B cell (primary cell): ENCODE measurements around the gene SLC6A7. TPM values are rescaled to one million over a fixed set of nuclear protein-coding genes. Genes with fewer than 3 reads are reported as not detected.

Experiments
- ATAC-seq: fragments of 200-7000 bp; cut with Tn5 transposase; one replicate; pipeline ENCODE4 v1.10.0; 2021; ENCODE audit warnings: low read depth, mild to moderate bottlenecking, moderate number of reproducible peaks, moderate library complexity
- CTCF ChIA-PET: fragments of 350-600 bp; sonication (Branson Sonifier 250); formaldehyde crosslinking; loops from one replicate; lab custom pipeline; 2021; ENCODE audit warnings: antibody characterized with exemption, inconsistent platforms; lab: Charles Lee
- POLR2A ChIA-PET: fragments of 350-600 bp; sonication (Branson Sonifier 250); formaldehyde crosslinking; loops from one replicate; lab custom pipeline; 2021; ENCODE audit warnings: antibody characterized with exemption; lab: Charles Lee
- DNase-seq: peaks from one replicate; pipeline ENCODE4 v3.0.0; 2013
- H2AFZ ChIP-seq: 2 replicates; pipeline ENCODE4 v1.6.1; 2012; ENCODE audit warnings: mild to moderate bottlenecking, low read depth, low read length; ENCODE audit not compliant: insufficient read depth, poor library complexity, severe bottlenecking
- H3K27ac ChIP-seq, 2 donors: 1 replicate in 1 of 2; 2 replicates in 1 of 2; pipeline ENCODE4 v1.5.1; 2012 to 2013; ENCODE audit warnings: low read length in 2 of 2, mild to moderate bottlenecking in 2 of 2, moderate library complexity in 1 of 2
- H3K27me3 ChIP-seq, 4 experiments: fragments of 200-600 bp in 1 of 4; sonication (generic) in 1 of 4; replicated peaks in 1 of 4; 1 replicate in 2 of 4; 2 replicates in 2 of 4; pipeline versions ENCODE4 v1.6.1 to v1.7.0; 2013 to 2016; ENCODE audit warnings: low read length in 3 of 4, mild to moderate bottlenecking in 2 of 4, mixed read lengths in 1 of 4, moderate library complexity in 1 of 4; ENCODE audit not compliant: insufficient read depth in 4 of 4, control insufficient read depth in 3 of 4; ENCODE audit errors: control extremely low read depth in 1 of 4
- H3K36me3 ChIP-seq, 2 experiments: replicated peaks in 1 of 2; 1 replicate in 1 of 2; 2 replicates in 1 of 2; pipeline versions ENCODE4 v1.6.1 to v1.7.1; 2013; ENCODE audit warnings: low read length in 1 of 2; ENCODE audit not compliant: insufficient read depth in 2 of 2, control insufficient read depth in 1 of 2; ENCODE audit errors: control extremely low read depth in 1 of 2, extremely low read depth in 1 of 2
- H3K4me1 ChIP-seq, 2 donors: fragments of 200-600 bp in 1 of 2; sonication (generic) in 1 of 2; 1 replicate in 1 of 2; 2 replicates in 1 of 2; pipeline versions ENCODE4 v1.5.1 to v1.6.1; 2013 to 2017; ENCODE audit warnings: low read length in 2 of 2; ENCODE audit not compliant: control insufficient read depth in 2 of 2, insufficient read depth in 2 of 2
- H3K4me2 ChIP-seq: replicated peaks from 2 replicates; pipeline ENCODE3; 2012; ENCODE audit warnings: mild to moderate bottlenecking, low read depth, low read length; ENCODE audit not compliant: poor library complexity, severe bottlenecking
- H3K4me3 ChIP-seq, 5 experiments: fragments of 200-600 bp in 1 of 5; sonication (generic) in 1 of 5; 1 replicate in 3 of 5; 2 replicates in 2 of 5; pipeline versions ENCODE4 v1.5.1 to v1.7.0; 2011 to 2016; ENCODE audit warnings: low read length in 4 of 5, mild to moderate bottlenecking in 4 of 5, low read depth in 2 of 5, control low read depth in 1 of 5, moderate library complexity in 1 of 5; ENCODE audit not compliant: insufficient read depth in 1 of 5; ENCODE audit errors: control extremely low read depth in 1 of 5, extremely low read depth in 1 of 5
- H3K79me2 ChIP-seq: fragments of 200-600 bp; sonication (generic); one replicate; pipeline ENCODE4 v1.6.0; 2016; ENCODE audit warnings: low read length; ENCODE audit not compliant: control insufficient read depth, insufficient read depth
- H3K9ac ChIP-seq: fragments of 200-600 bp; sonication (generic); 2 replicates; pipeline ENCODE4 v1.6.1; 2017; ENCODE audit warnings: mild to moderate bottlenecking, low read length, moderate library complexity
- H3K9me3 ChIP-seq, 3 donors: one replicate each; pipeline versions ENCODE4 v1.6.1 to v1.7.1; 2013; ENCODE audit warnings: low read length in 2 of 3; ENCODE audit not compliant: control insufficient read depth in 2 of 3, insufficient read depth in 1 of 3; ENCODE audit errors: control extremely low read depth in 1 of 3
- H4K20me1 ChIP-seq: 2 replicates; pipeline ENCODE4 v1.6.0; 2012; ENCODE audit warnings: mild to moderate bottlenecking, low read length; ENCODE audit not compliant: insufficient read depth, control insufficient read depth, poor library complexity, severe bottlenecking
- H3K27ac Mint-ChIP-seq: one replicate; pipeline ENCODE4 v1.8.0; 2021; ENCODE audit warnings: mixed read lengths
- H3K27me3 Mint-ChIP-seq: one replicate; pipeline ENCODE4 v1.8.0; 2021; ENCODE audit warnings: mixed read lengths
- H3K4me1 Mint-ChIP-seq: one replicate; pipeline ENCODE4 v1.8.0; 2021; ENCODE audit warnings: mixed read lengths
- H3K4me3 Mint-ChIP-seq: one replicate; pipeline ENCODE4 v1.8.0; 2021; ENCODE audit warnings: mixed read lengths
- H3K9me3 Mint-ChIP-seq: one replicate; pipeline ENCODE4 v1.8.0; 2022; ENCODE audit warnings: mixed read lengths; ENCODE audit not compliant: insufficient read depth
- EZH2 ChIP-seq: IDR thresholded peaks from 2 replicates; pipeline ENCODE4 v1.6.1; 2012; ENCODE audit warnings: borderline replicate concordance, low read depth, mild to moderate bottlenecking, moderate library complexity, low read length; ENCODE audit not compliant: insufficient read depth, poor library complexity, severe bottlenecking
- WGBS: methylation state at CpG from one replicate; pipeline ENCODE4 v1.1.5; 2013; ENCODE audit warnings: missing lambda C conversion rate; ENCODE audit not compliant: insufficient coverage; 5-methylcytosine and 5-hydroxymethylcytosine counted together
- intact Hi-C: fragments of 100-400 bp; cut with micrococcal nuclease; formaldehyde crosslinking; loops from one replicate; pipeline ENCODE4 v1.10.0; 2022
- polyA plus RNA-seq: library from polyadenylated mRNA; depleted of rRNA; stranded (reverse); fragments of >200 nt; gene quantifications from 2 replicates; pipeline ENCODE4 v1.2.3, GENCODE V29; 2012
- total RNA-seq, 2 donors: library from RNA; stranded (reverse); fragments of 120-200 nt in 1 of 2; gene quantifications; 1 replicate in 1 of 2; 2 replicates in 1 of 2; pipeline versions ENCODE4 v1.2.3 to v1.2.4, GENCODE V29; 2013 to 2022
- TF ChIP-seq, protein P1 (sequence below): fragments of 200-600 bp; IDR thresholded peaks from one replicate; pipeline ENCODE4 v1.8.0; 2022; ENCODE audit warnings: antibody characterized with exemption, mild to moderate bottlenecking

The SLC6A7 gene
- total and polyA plus RNA-seq, 2 donors (not counting 1 experiment from before 2014, with no cell fraction given): not detected

DNA sequence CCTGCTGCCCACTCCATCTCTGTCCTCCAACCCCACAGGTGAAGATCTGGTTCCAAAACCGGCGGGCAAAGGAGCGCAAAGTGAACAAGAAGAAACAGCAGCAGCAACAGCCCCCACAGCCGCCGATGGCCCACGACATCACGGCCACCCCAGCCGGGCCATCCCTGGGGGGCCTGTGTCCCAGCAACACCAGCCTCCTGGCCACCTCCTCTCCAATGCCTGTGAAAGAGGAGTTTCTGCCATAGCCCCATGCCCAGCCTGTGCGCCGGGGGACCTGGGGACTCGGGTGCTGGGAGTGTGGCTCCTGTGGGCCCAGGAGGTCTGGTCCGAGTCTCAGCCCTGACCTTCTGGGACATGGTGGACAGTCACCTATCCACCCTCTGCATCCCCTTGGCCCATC, 6.4 kb upstream of the SLC6A7 start:
- TF ChIP-seq EZH2: no peak
- TF ChIP-seq, protein P1, sequence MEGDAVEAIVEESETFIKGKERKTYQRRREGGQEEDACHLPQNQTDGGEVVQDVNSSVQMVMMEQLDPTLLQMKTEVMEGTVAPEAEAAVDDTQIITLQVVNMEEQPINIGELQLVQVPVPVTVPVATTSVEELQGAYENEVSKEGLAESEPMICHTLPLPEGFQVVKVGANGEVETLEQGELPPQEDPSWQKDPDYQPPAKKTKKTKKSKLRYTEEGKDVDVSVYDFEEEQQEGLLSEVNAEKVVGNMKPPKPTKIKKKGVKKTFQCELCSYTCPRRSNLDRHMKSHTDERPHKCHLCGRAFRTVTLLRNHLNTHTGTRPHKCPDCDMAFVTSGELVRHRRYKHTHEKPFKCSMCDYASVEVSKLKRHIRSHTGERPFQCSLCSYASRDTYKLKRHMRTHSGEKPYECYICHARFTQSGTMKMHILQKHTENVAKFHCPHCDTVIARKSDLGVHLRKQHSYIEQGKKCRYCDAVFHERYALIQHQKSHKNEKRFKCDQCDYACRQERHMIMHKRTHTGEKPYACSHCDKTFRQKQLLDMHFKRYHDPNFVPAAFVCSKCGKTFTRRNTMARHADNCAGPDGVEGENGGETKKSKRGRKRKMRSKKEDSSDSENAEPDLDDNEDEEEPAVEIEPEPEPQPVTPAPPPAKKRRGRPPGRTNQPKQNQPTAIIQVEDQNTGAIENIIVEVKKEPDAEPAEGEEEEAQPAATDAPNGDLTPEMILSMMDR: no peak
- no peak for DNase-seq
- intact Hi-C loops: no loop called here
- Histone ChIP-seq H3K4me2 (no peak overlapping the region), H3K27me3 (peaks cover 0 to 5% (median 2%) of the 10 kb centered on the region in 4 experiments), H3K9ac (no peak overlapping the region), H4K20me1 (no peaks in the 10 kb centered on the region), H3K79me2 (no peaks in the 10 kb centered on the region), H3K4me3 (no peak overlapping the region), H3K9me3 (no peaks in the 10 kb centered on the region), H2AFZ (no peak overlapping the region), H3K4me1 (no peaks in the 10 kb centered on the region), H3K36me3 (no peaks in the 10 kb centered on the region), H3K27ac (no peak overlapping the region)
- no peaks in the 10 kb centered on the region for H3K4me1 Mint-ChIP-seq
- no peak for ATAC-seq
- no peak overlapping the region for H3K4me3 Mint-ChIP-seq
- 94% methylated on average over 11 of the region's 12 CpGs for WGBS
- no peaks in the 10 kb centered on the region for H3K9me3 Mint-ChIP-seq
- CTCF ChIA-PET: no interaction called here
- H3K27ac Mint-ChIP-seq: no peak overlapping the region
- H3K27me3 Mint-ChIP-seq: peaks cover 10% of the 10 kb centered on the region
- POLR2A ChIA-PET: no interaction called here

DNA sequence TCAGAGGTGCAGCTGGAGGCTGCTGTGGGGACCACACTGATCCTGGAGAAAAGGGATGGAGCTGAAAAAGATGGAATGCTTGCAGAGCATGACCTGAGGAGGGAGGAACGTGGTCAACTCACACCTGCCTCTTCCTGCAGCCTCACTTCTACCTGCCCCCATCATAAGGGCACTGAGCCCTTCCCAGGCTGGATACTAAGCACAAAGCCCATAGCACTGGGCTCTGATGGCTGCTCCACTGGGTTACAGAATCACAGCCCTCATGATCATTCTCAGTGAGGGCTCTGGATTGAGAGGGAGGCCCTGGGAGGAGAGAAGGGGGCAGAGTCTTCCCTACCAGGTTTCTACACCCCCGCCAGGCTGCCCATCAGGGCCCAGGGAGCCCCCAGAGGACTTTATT, 5.9 kb upstream of the SLC6A7 start:
- H3K4me3 ChIP-seq: no peak overlapping the region
- 100% methylated on average over 1 of the region's 2 CpGs for WGBS
- DNase-seq: no peak
- H3K27ac Mint-ChIP-seq: no peak overlapping the region
- no peaks in the 10 kb centered on the region for H4K20me1 ChIP-seq
- H3K27ac ChIP-seq: no peak overlapping the region
- no peak for ATAC-seq
- H3K4me3 Mint-ChIP-seq: no peak overlapping the region
- intact Hi-C loops: no loop called here
- H3K9me3 ChIP-seq: no peaks in the 10 kb centered on the region
- peaks cover 12% of the 10 kb centered on the region for H3K27me3 Mint-ChIP-seq
- no peaks in the 10 kb centered on the region for H3K4me1 ChIP-seq
- H3K27me3 ChIP-seq: peaks cover 0 to 5% (median 3%) of the 10 kb centered on the region in 4 experiments
- no peak overlapping the region for H2AFZ ChIP-seq
- ChIA-PET POLR2A (no interaction called here), CTCF (no interaction called here)
- no peaks in the 10 kb centered on the region for H3K4me1 Mint-ChIP-seq
- H3K9me3 Mint-ChIP-seq: no peaks in the 10 kb centered on the region
- H3K36me3 ChIP-seq: no peaks in the 10 kb centered on the region
- TF ChIP-seq, protein P1: no peak
- TF ChIP-seq EZH2: no peak
- no peak overlapping the region for H3K4me2 ChIP-seq
- H3K79me2 ChIP-seq: no peaks in the 10 kb centered on the region
- no peak overlapping the region for H3K9ac ChIP-seq
